SU-DHL-6 (cell line): Measurements from ENCODE around the gene PDIA2.
"Not testable (repeated sequence)": the region's sequence is repeated elsewhere in the genome, so short reads cannot be mapped to it uniquely, and the experiment has no call there.

Experiments
- H2AFZ ChIP-seq: fragments of 200-600 bp; sonication (generic); 2 replicates; pipeline ENCODE4 v1.6.1; 2014; ENCODE audit warnings: low read depth, mild to moderate bottlenecking, moderate library complexity, mixed read lengths, antibody characterized with exemption, low read length; ENCODE audit not compliant: severe bottlenecking
- H3F3A ChIP-seq: fragments of 200-600 bp; shearing (Covaris generic); 2 replicates; pipeline ENCODE4 v1.6.0; 2016; ENCODE audit warnings: antibody characterized with exemption, mild to moderate bottlenecking; ENCODE audit not compliant: insufficient read depth
- H3K27ac ChIP-seq: fragments of 200-600 bp; sonication (generic); 2 replicates; pipeline ENCODE4 v1.5.1; 2016; ENCODE audit warnings: low read depth, mild to moderate bottlenecking, low read length, moderate library complexity, mixed read lengths
- H3K27me3 ChIP-seq: fragments of 200-600 bp; sonication (generic), shearing (Covaris generic); 2 replicates; pipeline ENCODE4 v1.6.0; 2014; ENCODE audit warnings: mild to moderate bottlenecking, low read length
- H3K36me3 ChIP-seq: fragments of 200-600 bp; sonication (generic); 2 replicates; pipeline ENCODE4 v1.6.1; 2014; ENCODE audit warnings: mild to moderate bottlenecking, low read length, mixed read lengths
- H3K4me2 ChIP-seq: fragments of 300-600, 200-600 bp; shearing (Covaris generic), sonication (generic); 2 replicates; pipeline ENCODE4 v1.6.0; 2014; ENCODE audit warnings: low read length, low read depth, mild to moderate bottlenecking; ENCODE audit not compliant: poor library complexity, severe bottlenecking
- H3K4me3 ChIP-seq: fragments of 200-600 bp; sonication (generic); 2 replicates; pipeline ENCODE4 v1.5.1; 2014; ENCODE audit warnings: antibody characterized with exemption, low read length, mild to moderate bottlenecking, mixed read lengths; ENCODE audit not compliant: insufficient read depth, poor library complexity, severe bottlenecking
- H3K79me2 ChIP-seq: fragments of 200-600 bp; sonication (generic); 2 replicates; pipeline ENCODE4 v1.6.1; 2014; ENCODE audit warnings: mild to moderate bottlenecking, low read length, moderate library complexity; ENCODE audit not compliant: insufficient read depth
- H3K9ac ChIP-seq: fragments of 200-600 bp; sonication (generic); 2 replicates; pipeline ENCODE4 v1.7.0; 2014; ENCODE audit warnings: mild to moderate bottlenecking, low read length
- H3K9me2 ChIP-seq: fragments of 200-600 bp; sonication (generic); replicated peaks from 2 replicates; pipeline ENCODE4 v1.6.1; 2014; ENCODE audit warnings: low read length; ENCODE audit not compliant: insufficient read depth
- H3K9me3 ChIP-seq: fragments of 200-600 bp; sonication (generic); 2 replicates; pipeline ENCODE4 v1.6.1; 2014; ENCODE audit warnings: low read length, mixed read lengths; ENCODE audit not compliant: insufficient read depth
- H4K20me1 ChIP-seq: fragments of 200-600 bp; sonication (generic); 2 replicates; pipeline ENCODE4 v1.6.1; 2014; ENCODE audit warnings: low read depth, mild to moderate bottlenecking, antibody characterized with exemption, low read length, moderate library complexity, mixed read lengths
- CTCF ChIP-seq: fragments of 200-600 bp; sonication (generic); IDR thresholded peaks from one replicate; pipeline ENCODE4 v1.5.1; 2017; ENCODE audit warnings: antibody characterized with exemption, mild to moderate bottlenecking, low read length, moderate library complexity; ENCODE audit not compliant: insufficient read depth, poor library complexity, severe bottlenecking
- EZH2phosphoT487 ChIP-seq: fragments of 200-600 bp; sonication (generic), shearing (Covaris generic); conservative IDR thresholded peaks from 2 replicates; pipeline ENCODE4 v1.6.1; 2018; ENCODE audit warnings: mild to moderate bottlenecking, antibody characterized with exemption, low read length, moderate library complexity, mixed read lengths

PDIA2 gene

GRCh38 chr16:325375-326145 lies 42.6 kb downstream of the PDIA2 start:
- Histone ChIP-seq H3K27me3 (no peaks in the 10 kb centered on the region), H3K27ac (no peak overlapping the region), H2AFZ (no peak overlapping the region), H3K9me3 (no peaks in the 10 kb centered on the region), H3K9me2 (no peaks in the 10 kb centered on the region), H3K9ac (no peak overlapping the region), H3F3A (no peaks in the 10 kb centered on the region), H3K36me3 (no peaks in the 10 kb centered on the region), H3K4me2 (no peak overlapping the region), H3K4me3 (no peak overlapping the region), H4K20me1 (no peaks in the 10 kb centered on the region), H3K79me2 (peaks cover 13% of the 10 kb centered on the region)
- TF ChIP-seq EZH2phosphoT487: no peak
- no peak for TF ChIP-seq CTCF

GRCh38 chr16:330741-331140 lies 47.8 kb downstream of the PDIA2 start:
- Histone ChIP-seq H3F3A (no peaks in the 10 kb centered on the region), H3K4me2 (no peak overlapping the region), H3K4me3 (no peak overlapping the region), H3K27me3 (no peaks in the 10 kb centered on the region), H3K36me3 (no peaks in the 10 kb centered on the region), H3K9me2 (no peaks in the 10 kb centered on the region), H3K79me2 (peaks cover 36% of the 10 kb centered on the region), H2AFZ (no peak overlapping the region), H3K9ac (no peak overlapping the region), H3K27ac (no peak overlapping the region), H3K9me3 (no peaks in the 10 kb centered on the region), H4K20me1 (no peaks in the 10 kb centered on the region)
- TF ChIP-seq EZH2phosphoT487: no peak
- TF ChIP-seq CTCF: no peak

DNA sequence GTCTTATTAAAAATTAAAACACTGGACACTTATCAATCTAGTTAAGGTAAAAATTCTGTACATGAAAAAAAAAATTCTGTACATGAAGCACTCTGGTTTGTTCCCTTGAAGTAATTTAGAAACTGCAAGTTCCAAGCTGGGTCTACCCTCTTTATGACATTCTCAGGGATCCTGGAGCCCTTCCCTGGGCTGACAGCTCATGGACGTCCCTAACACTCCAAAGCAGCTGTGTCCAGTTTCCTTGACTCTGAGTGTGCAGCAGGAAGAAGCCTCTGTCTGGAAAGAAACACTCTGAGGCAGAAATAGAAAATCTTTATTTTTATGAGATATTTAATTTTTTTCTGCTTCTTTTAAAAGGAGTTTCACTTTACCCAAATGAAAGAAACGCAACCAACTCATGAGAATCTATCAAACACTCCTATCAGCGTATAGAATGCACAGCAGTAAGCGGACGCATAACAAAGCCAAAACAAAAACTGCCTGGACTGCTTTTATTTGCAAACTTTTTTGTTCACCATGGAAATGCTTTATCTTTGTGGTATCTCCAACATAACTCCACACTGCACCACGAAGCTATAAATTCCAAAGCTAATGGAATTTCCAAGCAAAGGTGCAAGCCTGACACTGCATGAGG lies 48.3 kb downstream of the PDIA2 start:
- H3K36me3 ChIP-seq, H3K4me2 ChIP-seq, H3F3A ChIP-seq, H3K4me3 ChIP-seq, H3K27me3 ChIP-seq, H4K20me1 ChIP-seq, H3K9ac ChIP-seq, H3K27ac ChIP-seq, H3K9me3 ChIP-seq, H2AFZ ChIP-seq, H3K9me2 ChIP-seq: not testable (repeated sequence)
- peaks cover 36% of the 10 kb centered on the region for H3K79me2 ChIP-seq

GRCh38 chr16:333406-334094 lies 50.6 kb downstream of the PDIA2 start:
- peaks cover 45% of the 10 kb centered on the region for H3K79me2 ChIP-seq

More at GRCh38 chr16:333406-334094, 50.6 kb downstream of the PDIA2 start:
- H3K27me3 ChIP-seq: no peaks in the 10 kb centered on the region
- H3K9me3 ChIP-seq: no peaks in the 10 kb centered on the region
- no peak overlapping the region for H3K9ac ChIP-seq
- no peaks in the 10 kb centered on the region for H4K20me1 ChIP-seq
- H3K4me3 ChIP-seq: no peak overlapping the region
- no peaks in the 10 kb centered on the region for H3F3A ChIP-seq
- TF ChIP-seq EZH2phosphoT487 (no peak), CTCF (no peak)
- no peak overlapping the region for H2AFZ ChIP-seq
- H3K4me2 ChIP-seq: no peak overlapping the region
- no peaks in the 10 kb centered on the region for H3K9me2 ChIP-seq
- H3K36me3 ChIP-seq: no peaks in the 10 kb centered on the region
- H3K27ac ChIP-seq: no peak overlapping the region
